Mucosa of gallbladder (tissue), 1 donor: ENCODE measurements around the gene APC. TPM values are rescaled to one million over a fixed set of nuclear protein-coding genes. Genes with fewer than 3 reads are reported as not detected.
"Not testable (repeated sequence)": the region's sequence is repeated elsewhere in the genome, so short reads cannot be mapped to it uniquely, and the experiment has no call there.

Source experiments
- DNase-seq: peaks from one replicate; pipeline ENCODE4 v3.0.0-alpha.2; 2020; ENCODE audit warnings: low spot score
- total RNA-seq: library from RNA; stranded (reverse); gene quantifications from one replicate; pipeline ENCODE4 v1.2.1, GENCODE V29; 2021
- donor health status: DM: no; HTN: no; CAD: no.

The APC gene
- total RNA-seq, 1 donor from 2014 or later: 39.1 TPM

DNA sequence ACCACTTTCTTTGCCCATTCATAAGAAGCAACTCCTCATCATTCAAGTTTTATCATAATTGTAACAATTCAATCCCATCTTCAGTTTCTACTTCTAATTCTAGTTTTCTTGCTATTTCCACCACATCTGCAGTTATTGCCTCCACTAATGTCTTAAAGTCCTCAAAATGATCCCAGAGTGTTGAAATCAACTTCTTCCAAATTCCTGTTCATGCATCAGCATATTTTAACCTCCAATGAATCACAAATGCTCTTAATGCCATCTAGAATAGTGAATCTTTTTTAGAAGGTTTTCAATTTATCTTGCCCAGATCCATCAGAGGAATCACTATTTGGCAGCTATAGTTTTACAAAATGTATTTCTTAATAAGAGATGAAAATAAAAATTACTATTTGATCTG, 120.2 kb downstream of the APC start:
- DNase-seq: no peak

- DNase-seq: not testable (repeated sequence)
Observed at GRCh38 chr5:112860571-112860928, 122.9 kb downstream of the APC start.

DNA sequence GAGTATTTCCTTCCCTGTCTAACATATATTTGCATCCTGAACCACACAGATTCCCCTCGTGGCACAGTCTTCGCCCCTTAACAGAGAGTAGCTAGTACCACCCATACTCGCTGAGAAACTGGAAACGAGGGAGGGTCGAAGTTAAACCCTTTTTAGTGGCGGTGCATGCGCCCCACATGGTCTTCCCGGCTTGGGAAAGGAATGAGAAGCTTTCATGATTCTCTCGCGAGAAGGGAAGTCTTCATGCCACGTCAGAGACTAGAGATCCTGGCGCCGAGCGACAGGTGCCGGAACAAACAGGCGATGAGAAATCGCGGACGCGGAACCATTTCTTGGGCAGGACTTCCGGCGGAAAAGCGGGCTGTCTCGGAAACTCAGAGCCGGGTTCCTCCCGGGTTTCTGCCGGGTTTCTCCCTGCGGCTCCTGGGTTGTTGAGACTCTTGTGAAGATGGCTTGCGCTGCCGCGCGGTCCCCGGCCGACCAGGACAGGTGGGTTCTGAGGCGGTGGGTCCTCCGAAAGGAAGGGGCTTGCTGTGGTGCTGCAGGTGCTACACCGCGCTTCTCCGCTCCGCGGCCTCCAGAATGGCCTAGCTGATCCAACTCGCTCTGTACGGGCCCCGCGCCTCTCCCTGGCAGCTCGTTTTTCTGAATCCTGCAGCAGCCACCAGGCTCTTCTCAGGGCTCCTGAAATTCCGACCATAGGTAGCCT, 123.4 kb downstream of the APC start, which contains the start of gene SRP19:
SRP19 (plus strand) TSS at position 359 of the 709 bp plus-strand sequence; CDS start at position 449, 90 bp downstream.
- peak; percentile 97 for DNase-seq

DNA sequence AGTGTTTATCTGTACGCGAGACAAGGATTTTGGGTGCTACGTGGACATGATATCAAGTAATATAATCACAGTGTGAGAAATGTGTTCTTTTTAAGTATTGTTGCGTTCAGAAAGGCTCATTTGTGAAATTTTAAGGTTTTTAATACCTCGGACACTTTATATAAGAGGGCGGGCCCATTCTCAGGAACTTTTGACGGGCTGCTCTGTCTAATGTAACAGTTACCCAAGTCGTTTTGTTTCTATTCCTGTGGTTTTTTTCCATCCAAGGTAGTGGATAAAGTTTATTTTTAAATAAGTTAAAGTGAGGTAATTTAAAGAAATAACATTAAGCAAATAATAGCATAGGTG, 123.9 kb downstream of the APC start:
- DNase-seq: no peak

- DNase-seq: no peak
Observed at GRCh38 chr5:112862085-112862484, 124.4 kb downstream of the APC start.

DNA sequence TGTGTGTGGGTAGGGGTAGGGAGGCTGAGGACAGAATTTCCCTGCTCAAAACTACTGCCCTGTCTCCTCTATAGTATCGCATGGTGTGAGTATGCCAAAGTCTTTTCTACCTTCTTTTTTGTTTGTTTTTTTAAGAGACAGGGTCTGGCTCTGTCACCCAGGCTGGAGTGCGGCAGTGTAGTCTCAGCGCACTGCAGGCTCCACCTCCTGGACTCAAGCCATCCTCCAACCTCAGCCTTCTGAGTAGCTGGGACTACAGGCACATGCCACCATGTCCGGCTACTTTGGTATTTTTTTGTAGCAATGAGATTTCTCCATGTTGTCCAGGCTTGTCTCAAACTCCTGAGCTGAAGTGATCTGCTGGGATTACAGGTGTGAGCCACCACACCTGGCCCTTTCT, 125.9 kb downstream of the APC start:
- DNase-seq: no peak

- DNase-seq: no peak
Observed at GRCh38 chr5:112865128-112865527, 127.4 kb downstream of the APC start.

DNA sequence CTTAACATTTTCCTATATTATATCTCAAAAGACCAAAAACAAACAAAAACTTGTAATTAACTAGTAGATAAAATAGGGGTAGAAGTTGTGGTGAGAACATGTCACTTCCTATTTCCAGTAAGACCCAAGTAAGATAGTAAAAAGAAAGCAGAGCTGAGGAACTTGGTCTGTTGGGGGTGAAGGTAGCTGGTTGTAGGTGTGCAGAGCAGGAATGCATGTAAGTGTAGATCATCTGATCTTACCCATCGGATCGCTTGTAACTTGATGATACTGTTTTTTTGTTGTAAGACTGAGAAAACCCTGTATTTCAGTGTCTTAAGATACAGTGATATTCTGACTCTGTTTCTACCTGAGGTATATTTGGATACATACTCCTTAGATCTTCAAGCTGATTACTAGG, 129.1 kb downstream of the APC start:
- DNase-seq: no peak

DNA sequence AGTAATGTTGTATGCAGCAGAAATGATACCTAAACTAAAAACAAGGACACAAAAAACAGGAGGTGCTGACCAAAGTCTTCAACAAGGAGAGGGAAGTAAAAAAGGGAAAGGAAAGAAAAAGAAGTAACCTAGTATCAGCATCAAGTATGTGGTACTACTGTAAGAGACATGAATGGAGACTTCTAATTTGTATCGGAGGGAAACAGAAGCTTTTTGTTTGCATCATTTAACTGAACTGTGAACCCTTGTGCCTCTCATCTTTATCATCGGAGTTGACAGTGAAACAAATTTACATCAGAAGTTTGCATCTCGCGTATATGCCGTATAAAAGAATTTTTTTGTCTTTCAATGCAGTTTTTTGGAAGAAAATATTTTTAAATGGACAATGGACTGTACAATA, 129.7 kb downstream of the APC start:
- DNase-seq: no peak

DNA sequence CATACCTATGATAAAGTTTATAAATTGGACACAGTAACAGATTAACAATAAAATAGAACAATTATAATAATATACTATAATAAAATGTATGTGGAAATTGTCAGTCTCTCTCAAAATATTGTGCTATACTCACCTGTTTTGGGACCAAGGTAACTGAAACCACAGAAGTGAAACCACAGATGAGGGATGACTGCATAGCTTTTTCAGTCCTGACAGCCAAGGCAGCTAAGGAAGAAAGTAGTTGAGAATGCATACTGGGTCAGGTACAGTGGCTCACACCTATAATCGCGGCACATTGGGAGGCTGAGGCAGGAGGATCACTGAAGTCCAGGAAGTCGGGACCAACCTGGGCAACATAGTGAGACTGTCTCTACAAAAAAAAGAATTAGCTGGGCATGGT, 132.3 kb downstream of the APC start:
- no peak for DNase-seq

GRCh38 chr5:112870966-112871365, 133.3 kb downstream of the APC start:
- DNase-seq: no peak

- no peak for DNase-seq
Observed at GRCh38 chr5:112876362-112876761, 138.7 kb downstream of the APC start.

DNA sequence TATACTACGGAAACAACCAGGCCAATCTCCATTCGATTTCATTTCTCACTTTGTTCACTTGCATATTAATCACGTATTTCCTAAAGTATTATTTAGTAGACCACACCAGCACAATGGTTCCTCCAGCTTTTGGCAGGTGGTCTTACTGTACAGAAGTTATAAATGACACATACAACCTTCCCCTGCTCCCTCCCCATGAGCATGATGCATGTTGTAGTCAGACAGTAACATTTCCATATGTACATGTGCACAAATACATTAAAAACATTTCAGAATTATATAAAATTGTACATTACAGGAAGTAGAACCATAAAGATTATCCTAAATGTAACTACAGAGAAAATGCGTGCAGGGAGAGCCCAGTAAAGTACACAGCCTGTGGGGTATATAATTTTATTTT, 140.4 kb downstream of the APC start:
- DNase-seq: no peak

DNA sequence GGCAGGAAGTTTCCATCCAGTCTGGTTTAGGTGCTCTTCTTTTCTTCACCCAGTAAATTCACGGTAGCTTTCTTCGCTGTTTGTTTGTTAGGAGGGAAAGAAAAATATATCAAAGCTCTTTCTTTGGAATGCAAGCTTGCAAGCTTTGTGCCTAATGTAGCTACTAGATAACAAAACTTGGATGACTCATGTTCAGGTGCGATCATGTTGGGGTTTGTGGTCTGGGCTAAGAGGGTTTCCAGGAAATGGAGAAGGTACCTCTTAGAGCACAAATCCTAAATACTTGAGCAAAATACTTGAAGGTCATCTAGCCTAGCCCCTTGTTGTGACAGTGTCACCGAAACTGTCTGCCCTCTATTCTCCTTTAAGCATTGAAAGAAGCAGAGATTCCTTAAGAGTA, 141.1 kb downstream of the APC start:
- DNase-seq: no peak

GRCh38 chr5:112880219-112880964, 142.7 kb downstream of the APC start:
- DNase-seq: no peak

- no peak for DNase-seq
Observed at GRCh38 chr5:112883192-112883591, 145.5 kb downstream of the APC start.

GRCh38 chr5:112885001-112885400, 147.3 kb downstream of the APC start:
- DNase-seq: no peak

- no peak for DNase-seq
Observed at GRCh38 chr5:112886975-112887374, 149.3 kb downstream of the APC start.

- DNase-seq: not testable (repeated sequence)
Observed at GRCh38 chr5:112892066-112892465, 154.4 kb downstream of the APC start.

GRCh38 chr5:112892776-112893175, 155.1 kb downstream of the APC start:
- no peak for DNase-seq

GRCh38 chr5:112895682-112896081, 158.0 kb downstream of the APC start:
- DNase-seq: no peak
